ENCODE measurements around the gene MYO9A. TPM values are rescaled to one million over a fixed set of nuclear protein-coding genes. Genes with fewer than 3 reads are reported as not detected.

MYO9A gene
- polyA plus RNA-seq, 3 donors, result 3.9 to 6.6 (median 5.0) TPM

- Mint-ChIP-seq H3K36me3 (no peaks in the 10 kb centered on the region), H3K9me3 (no peaks in the 10 kb centered on the region), H3K27me3 (ENCODE audit: low read depth in 3 of 3) (peaks cover 2 to 3% (median 3%) of the 10 kb centered on the region in 3 donors), H3K4me1 (no peaks in the 10 kb centered on the region), H3K4me3 (no peak within 1 kb of the TSS), H3K27ac (no peak within 1 kb of the TSS)
- no peak for DNase-seq
- H4K20me1 ChIP-seq (ENCODE audit: insufficient read depth, low read length), result no peaks in the 10 kb centered on the region
- H3K27me3 ChIP-seq (ENCODE audit: control insufficient read depth in 2 of 2, insufficient read depth in 2 of 2, low read length in 2 of 2), result no peaks in the 10 kb centered on the region
- WGBS (ENCODE audit: insufficient coverage), result 92% methylated on average over 14 of the region's 16 CpGs
- no peak within 1 kb of the TSS for H3K4me3 ChIP-seq (replicated peaks in 1 of 3; ENCODE audit: low read depth in 2 of 3, low read length in 3 of 3)
- H3K9ac ChIP-seq (ENCODE audit: insufficient read depth, low read length, poor library complexity, severe bottlenecking), result no peak within 1 kb of the TSS
- no peaks in the 10 kb centered on the region for H3K36me3 ChIP-seq (replicated peaks in 1 of 2; ENCODE audit: control insufficient read depth in 1 of 2, insufficient read depth in 2 of 2, low read length in 2 of 2)
- no peaks in the 10 kb centered on the region for H3K79me2 ChIP-seq (ENCODE audit: insufficient read depth, low read length)
- no peaks in the 10 kb centered on the region for H3K9me3 ChIP-seq (replicated peaks in 1 of 2; ENCODE audit: control insufficient read depth in 1 of 2, insufficient read depth in 1 of 2, low read length in 2 of 2)
- TF ChIP-seq, protein P1, sequence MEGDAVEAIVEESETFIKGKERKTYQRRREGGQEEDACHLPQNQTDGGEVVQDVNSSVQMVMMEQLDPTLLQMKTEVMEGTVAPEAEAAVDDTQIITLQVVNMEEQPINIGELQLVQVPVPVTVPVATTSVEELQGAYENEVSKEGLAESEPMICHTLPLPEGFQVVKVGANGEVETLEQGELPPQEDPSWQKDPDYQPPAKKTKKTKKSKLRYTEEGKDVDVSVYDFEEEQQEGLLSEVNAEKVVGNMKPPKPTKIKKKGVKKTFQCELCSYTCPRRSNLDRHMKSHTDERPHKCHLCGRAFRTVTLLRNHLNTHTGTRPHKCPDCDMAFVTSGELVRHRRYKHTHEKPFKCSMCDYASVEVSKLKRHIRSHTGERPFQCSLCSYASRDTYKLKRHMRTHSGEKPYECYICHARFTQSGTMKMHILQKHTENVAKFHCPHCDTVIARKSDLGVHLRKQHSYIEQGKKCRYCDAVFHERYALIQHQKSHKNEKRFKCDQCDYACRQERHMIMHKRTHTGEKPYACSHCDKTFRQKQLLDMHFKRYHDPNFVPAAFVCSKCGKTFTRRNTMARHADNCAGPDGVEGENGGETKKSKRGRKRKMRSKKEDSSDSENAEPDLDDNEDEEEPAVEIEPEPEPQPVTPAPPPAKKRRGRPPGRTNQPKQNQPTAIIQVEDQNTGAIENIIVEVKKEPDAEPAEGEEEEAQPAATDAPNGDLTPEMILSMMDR (IDR thresholded peaks at IDR 0.05), result no peak
- no peak within 1 kb of the TSS for H3K4me2 ChIP-seq (replicated peaks; ENCODE audit: extremely low read depth, low read length, poor library complexity, severe bottlenecking)
- H3K27ac ChIP-seq (ENCODE audit: low read depth in 1 of 2, low read length in 2 of 2), result no peak within 1 kb of the TSS
- intact Hi-C loops (cut with micrococcal nuclease), result no loop called here
- H2AFZ ChIP-seq (ENCODE audit: insufficient read depth, low read depth, low read length, poor library complexity, severe bottlenecking), result no peak within 1 kb of the TSS
- H3K4me1 ChIP-seq (ENCODE audit: control insufficient read depth in 1 of 2, insufficient read depth in 2 of 2, low read length in 2 of 2), result no peaks in the 10 kb centered on the region
Measured at GRCh38 chr15:71810256-71811035, 307.5 kb downstream of the MYO9A start, which contains the start of gene NR2E3. Gene NR2E3, plus strand, starts transcription at chr15:71810554. Its CDS starts 190 bp downstream, at chr15:71810744.

GRCh38 chr15:71809346-71809745 lies 308.6 kb downstream of the MYO9A start:
- Histone ChIP-seq H3K27ac (ENCODE audit: low read depth in 1 of 2, low read length in 2 of 2) (no peak overlapping the region), H3K9ac (ENCODE audit: insufficient read depth, low read length, poor library complexity, severe bottlenecking) (no peak overlapping the region), H3K27me3 (ENCODE audit: control insufficient read depth in 2 of 2, insufficient read depth in 2 of 2, low read length in 2 of 2) (no peaks in the 10 kb centered on the region), H3K4me1 (ENCODE audit: control insufficient read depth in 1 of 2, insufficient read depth in 2 of 2, low read length in 2 of 2) (no peaks in the 10 kb centered on the region), H3K4me2 (replicated peaks; ENCODE audit: extremely low read depth, low read length, poor library complexity, severe bottlenecking) (no peak overlapping the region), H3K9me3 (replicated peaks in 1 of 2; ENCODE audit: control insufficient read depth in 1 of 2, insufficient read depth in 1 of 2, low read length in 2 of 2) (no peaks in the 10 kb centered on the region), H3K79me2 (ENCODE audit: insufficient read depth, low read length) (no peaks in the 10 kb centered on the region), H4K20me1 (ENCODE audit: insufficient read depth, low read length) (no peaks in the 10 kb centered on the region), H3K4me3 (replicated peaks in 1 of 3; ENCODE audit: low read depth in 2 of 3, low read length in 3 of 3) (no peak overlapping the region), H2AFZ (ENCODE audit: insufficient read depth, low read depth, low read length, poor library complexity, severe bottlenecking) (no peak overlapping the region), H3K36me3 (replicated peaks in 1 of 2; ENCODE audit: control insufficient read depth in 1 of 2, insufficient read depth in 2 of 2, low read length in 2 of 2) (no peaks in the 10 kb centered on the region)
- intact Hi-C loops (cut with micrococcal nuclease), result no loop called here
- peaks cover 0 to 1% (median 0%) of the 10 kb centered on the region in 7 donors for H3K9me3 Mint-ChIP-seq
- no peak for DNase-seq
- no peak overlapping the region for H3K4me3 Mint-ChIP-seq
- H3K4me1 Mint-ChIP-seq, result peaks cover 2% of the 10 kb centered on the region
- H3K27ac Mint-ChIP-seq, result no peak overlapping the region
- peaks cover 2 to 3% (median 3%) of the 10 kb centered on the region in 3 donors for H3K27me3 Mint-ChIP-seq (ENCODE audit: low read depth in 3 of 3)
- H3K36me3 Mint-ChIP-seq, result no peaks in the 10 kb centered on the region
- TF ChIP-seq, protein P1 (IDR thresholded peaks at IDR 0.05), result no peak
- 80% methylated on average over 1 of the region's 8 CpGs for WGBS (ENCODE audit: insufficient coverage)
